ENCODE measurements around the gene COX4I1.
A peak's percentile ranks its signal among the peaks of the same experiment; 100 is the strongest.

Gene COX4I1

GRCh38 chr16:85784813-85785212 lies 14.7 kb upstream of the COX4I1 start:
- Histone ChIP-seq H3K27ac (ENCODE audit: low read depth, low read length) (no peak overlapping the region), H3K9ac (ENCODE audit: low read depth, low read length) (no peak overlapping the region), H3K4me1 (ENCODE audit: control insufficient read depth, insufficient read depth, low read length) (no peaks in the 10 kb centered on the region), H3K9me3 (ENCODE audit: control insufficient read depth, insufficient read depth, low read length) (no peaks in the 10 kb centered on the region), H3K27me3 (ENCODE audit: control insufficient read depth, insufficient read depth, low read length) (no peaks in the 10 kb centered on the region), H3K4me3 (ENCODE audit: low read depth, low read length) (no peak overlapping the region), H3K36me3 (ENCODE audit: control insufficient read depth, insufficient read depth, low read length) (peaks cover 70% of the 10 kb centered on the region)

GRCh38 chr16:85785927-85786326 lies 13.6 kb upstream of the COX4I1 start:
- Histone ChIP-seq H3K4me1 (ENCODE audit: control insufficient read depth, insufficient read depth, low read length) (no peaks in the 10 kb centered on the region), H3K27ac (ENCODE audit: low read depth, low read length) (no peak overlapping the region), H3K9ac (ENCODE audit: low read depth, low read length) (no peak overlapping the region), H3K9me3 (ENCODE audit: control insufficient read depth, insufficient read depth, low read length) (no peaks in the 10 kb centered on the region), H3K27me3 (ENCODE audit: control insufficient read depth, insufficient read depth, low read length) (no peaks in the 10 kb centered on the region), H3K4me3 (ENCODE audit: low read depth, low read length) (no peak overlapping the region), H3K36me3 (ENCODE audit: control insufficient read depth, insufficient read depth, low read length) (peaks cover 58% of the 10 kb centered on the region)

DNA sequence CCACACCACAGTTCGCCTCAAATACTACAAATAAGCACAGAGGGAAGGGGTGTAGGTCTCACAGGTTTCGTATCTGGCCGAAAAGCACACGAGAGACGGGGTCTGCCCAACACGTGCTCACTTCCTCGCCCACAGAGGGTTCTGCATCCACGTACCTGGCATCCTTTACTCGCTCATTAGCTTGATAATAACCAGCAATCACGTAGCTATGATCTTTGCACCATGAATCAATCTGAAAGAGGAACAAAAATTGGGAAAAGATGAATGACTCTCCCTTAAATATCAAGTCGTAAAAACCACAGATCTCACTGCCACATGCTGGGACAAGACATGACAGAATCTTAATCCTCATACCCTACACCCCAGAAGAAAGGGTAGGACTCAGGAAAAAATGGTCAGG lies 10.7 kb upstream of the COX4I1 start:
- Histone ChIP-seq H3K36me3 (ENCODE audit: control insufficient read depth, insufficient read depth, low read length) (peaks cover 68% of the 10 kb centered on the region), H3K27me3 (ENCODE audit: control insufficient read depth, insufficient read depth, low read length) (no peaks in the 10 kb centered on the region), H3K9me3 (ENCODE audit: control insufficient read depth, insufficient read depth, low read length) (no peaks in the 10 kb centered on the region), H3K4me1 (ENCODE audit: control insufficient read depth, insufficient read depth, low read length) (no peaks in the 10 kb centered on the region), H3K4me3 (ENCODE audit: low read depth, low read length) (no peak overlapping the region), H3K27ac (ENCODE audit: low read depth, low read length) (no peak overlapping the region), H3K9ac (ENCODE audit: low read depth, low read length) (no peak overlapping the region)

- Histone ChIP-seq H3K36me3 (ENCODE audit: control insufficient read depth, insufficient read depth, low read length) (peaks cover 73% of the 10 kb centered on the region), H3K9ac (ENCODE audit: low read depth, low read length) (no peak overlapping the region), H3K27ac (ENCODE audit: low read depth, low read length) (no peak overlapping the region), H3K27me3 (ENCODE audit: control insufficient read depth, insufficient read depth, low read length) (no peaks in the 10 kb centered on the region), H3K9me3 (ENCODE audit: control insufficient read depth, insufficient read depth, low read length) (no peaks in the 10 kb centered on the region), H3K4me1 (ENCODE audit: control insufficient read depth, insufficient read depth, low read length) (no peaks in the 10 kb centered on the region), H3K4me3 (ENCODE audit: low read depth, low read length) (no peak overlapping the region)
These were observed 9.7 kb upstream of the COX4I1 start for GRCh38 chr16:85789773-85790172.

- H3K9ac ChIP-seq (ENCODE audit: low read depth, low read length): no peak overlapping the region
- H3K9me3 ChIP-seq (ENCODE audit: control insufficient read depth, insufficient read depth, low read length): no peaks in the 10 kb centered on the region
- peaks cover 3% of the 10 kb centered on the region; the same call in 1 of the 2 replicates for H3K4me1 ChIP-seq (ENCODE audit: control insufficient read depth, insufficient read depth, low read length)
- H3K4me3 ChIP-seq (ENCODE audit: low read depth, low read length): no peak overlapping the region
- no peaks in the 10 kb centered on the region for H3K27me3 ChIP-seq (ENCODE audit: control insufficient read depth, insufficient read depth, low read length)
- H3K36me3 ChIP-seq (ENCODE audit: control insufficient read depth, insufficient read depth, low read length): peaks cover 65% of the 10 kb centered on the region
- H3K27ac ChIP-seq (ENCODE audit: low read depth, low read length): no peak overlapping the region
These were observed 5.7 kb upstream of the COX4I1 start for GRCh38 chr16:85793662-85794298.

DNA sequence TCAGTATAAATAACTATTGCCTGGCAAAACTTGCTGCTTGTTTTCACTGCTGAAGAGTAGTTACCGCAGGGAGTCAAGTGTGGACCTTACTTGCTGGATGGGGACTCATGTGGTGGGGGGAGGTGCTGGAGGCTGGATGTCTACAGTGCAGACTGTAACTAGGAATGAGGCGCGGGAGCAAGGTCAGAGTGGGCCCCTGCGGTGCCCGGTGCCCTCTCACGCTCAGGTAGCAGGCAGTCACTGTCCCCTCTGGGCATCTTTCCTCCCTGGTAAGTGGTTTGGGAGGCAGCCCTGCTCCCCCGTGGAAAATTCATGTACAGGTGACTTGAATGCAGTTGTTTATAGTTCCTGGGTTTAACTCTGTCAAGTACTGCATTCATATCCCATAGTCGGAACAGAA lies 4.8 kb upstream of the COX4I1 start:
- no peak overlapping the region for H3K27ac ChIP-seq (ENCODE audit: low read depth, low read length)
- no peaks in the 10 kb centered on the region for H3K9me3 ChIP-seq (ENCODE audit: control insufficient read depth, insufficient read depth, low read length)
- H3K36me3 ChIP-seq (ENCODE audit: control insufficient read depth, insufficient read depth, low read length): peaks cover 61% of the 10 kb centered on the region
- no peak overlapping the region for H3K9ac ChIP-seq (ENCODE audit: low read depth, low read length)
- no peak overlapping the region for H3K4me3 ChIP-seq (ENCODE audit: low read depth, low read length)
- peaks cover 3% of the 10 kb centered on the region; the same call in 1 of the 2 replicates for H3K4me1 ChIP-seq (ENCODE audit: control insufficient read depth, insufficient read depth, low read length)
- no peaks in the 10 kb centered on the region for H3K27me3 ChIP-seq (ENCODE audit: control insufficient read depth, insufficient read depth, low read length)

DNA sequence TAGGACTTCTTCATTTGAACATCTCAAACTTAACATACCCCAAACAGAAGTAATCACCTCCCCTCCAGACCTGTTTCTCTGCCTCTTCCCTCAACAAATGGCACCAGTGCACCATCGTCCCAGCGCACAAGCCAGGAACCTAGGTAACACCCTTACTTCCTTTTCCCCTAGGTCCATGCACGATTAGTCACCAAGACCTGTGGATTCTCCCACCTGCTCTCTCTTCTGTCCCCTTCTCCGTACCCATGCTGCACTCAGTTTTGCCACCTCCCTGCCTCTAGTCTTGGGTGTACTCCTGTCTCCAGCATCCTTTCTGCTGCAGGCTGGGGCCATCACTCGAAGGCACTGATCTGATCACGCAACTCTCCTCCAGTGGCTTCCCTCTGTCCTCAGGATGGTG lies 3.3 kb upstream of the COX4I1 start:
- Histone ChIP-seq H3K4me3 (ENCODE audit: low read depth, low read length) (no peak overlapping the region), H3K27me3 (ENCODE audit: control insufficient read depth, insufficient read depth, low read length) (no peaks in the 10 kb centered on the region), H3K4me1 (ENCODE audit: control insufficient read depth, insufficient read depth, low read length) (peaks cover 3% of the 10 kb centered on the region; the same call in 1 of the 2 replicates), H3K36me3 (ENCODE audit: control insufficient read depth, insufficient read depth, low read length) (peaks cover 64% of the 10 kb centered on the region), H3K27ac (ENCODE audit: low read depth, low read length) (no peak overlapping the region), H3K9ac (ENCODE audit: low read depth, low read length) (no peak overlapping the region), H3K9me3 (ENCODE audit: control insufficient read depth, insufficient read depth, low read length) (no peaks in the 10 kb centered on the region)

DNA sequence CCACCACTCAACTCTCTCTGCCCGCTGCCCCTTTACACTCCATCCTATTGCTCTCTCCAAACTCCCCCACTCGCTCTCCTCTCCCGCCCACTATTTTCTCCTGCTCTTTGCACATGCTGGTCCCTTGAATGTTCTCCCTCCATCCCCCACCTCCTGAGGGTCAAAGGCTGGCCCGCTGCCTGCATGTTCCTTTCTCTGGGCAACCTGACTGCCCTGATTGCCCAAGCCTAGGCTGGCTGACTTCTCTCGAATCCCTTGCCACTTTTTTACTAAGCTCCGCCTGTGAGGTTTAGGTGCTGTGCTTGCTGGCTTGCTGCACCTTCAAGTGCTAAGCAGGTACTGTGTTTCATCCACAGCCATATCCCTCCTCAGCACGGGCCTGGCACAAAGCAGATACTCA lies 2.9 kb upstream of the COX4I1 start:
- Histone ChIP-seq H3K9me3 (ENCODE audit: control insufficient read depth, insufficient read depth, low read length) (no peaks in the 10 kb centered on the region), H3K4me3 (ENCODE audit: low read depth, low read length) (no peak overlapping the region), H3K27me3 (ENCODE audit: control insufficient read depth, insufficient read depth, low read length) (no peaks in the 10 kb centered on the region), H3K9ac (ENCODE audit: low read depth, low read length) (no peak overlapping the region), H3K27ac (ENCODE audit: low read depth, low read length) (no peak overlapping the region), H3K4me1 (ENCODE audit: control insufficient read depth, insufficient read depth, low read length) (peaks cover 3% of the 10 kb centered on the region; the same call in 1 of the 2 replicates), H3K36me3 (ENCODE audit: control insufficient read depth, insufficient read depth, low read length) (peaks cover 64% of the 10 kb centered on the region)

DNA sequence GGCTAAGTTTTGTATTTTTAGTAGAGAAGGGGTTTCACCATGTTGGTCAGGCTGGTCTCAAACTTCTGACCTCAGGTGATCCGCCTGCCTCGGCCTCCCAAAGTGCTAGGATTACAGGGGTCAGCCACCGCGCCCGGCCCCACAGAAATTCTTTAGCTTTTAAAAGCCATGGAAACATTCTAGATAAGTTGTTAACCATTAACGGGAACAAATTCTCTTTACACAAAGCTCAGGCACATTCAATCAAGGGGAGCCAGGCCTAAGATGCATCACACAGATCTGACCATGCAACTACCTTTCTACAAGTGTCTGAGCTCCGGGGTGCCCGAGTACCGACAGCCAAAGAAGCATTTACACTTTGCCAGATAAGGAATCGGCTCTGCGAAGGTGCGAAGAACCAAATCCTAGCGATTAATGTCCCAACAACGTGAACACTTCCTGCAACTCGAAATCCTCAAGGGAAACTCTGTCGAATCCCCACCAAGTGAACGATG lies 1.2 kb upstream of the COX4I1 start:
- H3K9me3 ChIP-seq (ENCODE audit: control insufficient read depth, insufficient read depth, low read length): no peaks in the 10 kb centered on the region
- H3K27ac ChIP-seq (ENCODE audit: low read depth, low read length): peak overlapping the region; percentile 90
- peak overlapping the region; percentile 93 for H3K9ac ChIP-seq (ENCODE audit: low read depth, low read length)
- H3K36me3 ChIP-seq (ENCODE audit: control insufficient read depth, insufficient read depth, low read length): peaks cover 64% of the 10 kb centered on the region
- no peaks in the 10 kb centered on the region for H3K27me3 ChIP-seq (ENCODE audit: control insufficient read depth, insufficient read depth, low read length)
- H3K4me1 ChIP-seq (ENCODE audit: control insufficient read depth, insufficient read depth, low read length): peaks cover 3% of the 10 kb centered on the region; the same call in 1 of the 2 replicates
- peak overlapping the region; percentile 95 for H3K4me3 ChIP-seq (ENCODE audit: low read depth, low read length)

GRCh38 chr16:85798901-85799496 lies 496 bp upstream of the COX4I1 start:
- Histone ChIP-seq H3K27ac (ENCODE audit: low read depth, low read length) (peak overlapping the region; percentile 90), H3K36me3 (ENCODE audit: control insufficient read depth, insufficient read depth, low read length) (peaks cover 66% of the 10 kb centered on the region)

DNA sequence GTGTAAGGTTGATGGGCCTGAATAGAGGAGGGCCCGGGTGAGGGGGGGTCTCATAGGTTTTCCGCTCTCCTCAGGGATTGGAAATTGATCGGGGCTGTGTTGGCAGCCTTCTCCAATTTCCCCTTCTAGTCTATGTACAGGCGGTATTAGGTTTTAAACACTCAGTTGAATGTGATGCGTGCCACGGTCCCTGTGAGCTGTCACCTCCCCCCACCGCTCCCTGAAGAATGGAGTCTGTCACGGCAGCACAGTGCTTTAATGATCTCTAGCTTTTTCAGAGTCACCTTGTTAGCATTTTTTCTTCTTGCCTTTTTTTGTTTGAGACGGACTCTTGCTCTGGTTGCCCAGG lies 800 bp downstream of the COX4I1 start:
- no peaks in the 10 kb centered on the region for H3K9me3 ChIP-seq (ENCODE audit: control insufficient read depth, insufficient read depth, low read length)
- peak overlapping the region; percentile 95 for H3K4me3 ChIP-seq (ENCODE audit: low read depth, low read length)
- peaks cover 64% of the 10 kb centered on the region for H3K36me3 ChIP-seq (ENCODE audit: control insufficient read depth, insufficient read depth, low read length)
- peaks cover 3% of the 10 kb centered on the region; the same call in 1 of the 2 replicates for H3K4me1 ChIP-seq (ENCODE audit: control insufficient read depth, insufficient read depth, low read length)
- H3K9ac ChIP-seq (ENCODE audit: low read depth, low read length): peak overlapping the region; percentile 93
- H3K27ac ChIP-seq (ENCODE audit: low read depth, low read length): peak overlapping the region; percentile 90
- no peaks in the 10 kb centered on the region for H3K27me3 ChIP-seq (ENCODE audit: control insufficient read depth, insufficient read depth, low read length)

More at GRCh38 chr16:85798901-85799496, 496 bp upstream of the COX4I1 start:
- Histone ChIP-seq H3K9ac (ENCODE audit: low read depth, low read length) (peak overlapping the region; percentile 93), H3K4me3 (ENCODE audit: low read depth, low read length) (peak overlapping the region; percentile 95), H3K4me1 (ENCODE audit: control insufficient read depth, insufficient read depth, low read length) (peaks cover 3% of the 10 kb centered on the region; the same call in 1 of the 2 replicates), H3K9me3 (ENCODE audit: control insufficient read depth, insufficient read depth, low read length) (no peaks in the 10 kb centered on the region), H3K27me3 (ENCODE audit: control insufficient read depth, insufficient read depth, low read length) (no peaks in the 10 kb centered on the region)

Data from HUES48 (cell line).